OCI-LY3 (cell line): Measurements from ENCODE around the gene NFATC3.

Source experiments
- CTCF ChIP-seq: fragments of 200-600, 300-600 bp; sonication (generic); IDR thresholded peaks from 2 replicates; pipeline ENCODE4 v1.5.1; 2014; ENCODE audit warnings: antibody characterized with exemption, low read length, low read depth
- EZH2phosphoT487 ChIP-seq: fragments of 200-600 bp; shearing (Covaris generic); IDR thresholded peaks from 2 replicates; pipeline ENCODE4 v1.6.1; 2018; ENCODE audit warnings: antibody characterized with exemption, mixed run types, low read depth

GRCh38 chr16:68131813-68132706 lies 46.9 kb downstream of the NFATC3 start:
- no peak for TF ChIP-seq CTCF
- no peak for TF ChIP-seq EZH2phosphoT487
